Measurements from ENCODE around the gene STK24. TPM values are rescaled to one million over a fixed set of nuclear protein-coding genes. Genes with fewer than 3 reads are reported as not detected.

STK24 gene
- total RNA-seq, 1 donor = 86.5 TPM

DNA sequence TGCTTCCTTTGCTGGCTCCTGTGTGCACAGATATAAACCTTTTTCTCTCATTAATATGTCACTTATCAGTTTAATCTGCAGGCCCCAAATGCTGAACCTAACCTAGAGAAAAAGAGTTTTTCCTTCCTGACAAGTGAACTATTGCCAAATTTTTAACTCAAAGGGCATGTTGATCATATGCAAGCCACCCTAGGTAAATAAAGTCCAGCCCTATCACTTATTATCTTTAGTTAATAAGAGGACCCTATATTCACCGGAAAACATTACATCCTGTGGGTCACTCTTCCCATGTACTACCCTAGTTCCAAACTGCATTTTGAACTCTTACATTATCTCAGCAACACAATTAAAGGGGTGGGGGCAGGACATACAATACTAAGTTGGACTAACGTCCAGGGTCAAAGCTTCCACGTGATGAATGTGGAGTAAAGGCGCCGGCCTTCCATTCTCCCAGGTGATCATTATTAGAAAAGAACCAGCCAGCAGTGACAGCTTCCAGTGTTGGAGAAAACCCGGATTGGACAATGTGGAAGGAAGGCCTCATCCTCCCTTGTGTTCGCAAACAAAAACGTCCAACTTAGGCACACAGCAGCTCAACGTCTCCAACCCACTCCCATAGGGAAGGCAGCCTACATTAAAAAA, 86.6 kb downstream of the STK24 start:
- Histone ChIP-seq H3K4me3 (ENCODE audit: low read length) (no peak overlapping the region), H3K4me1 (ENCODE audit: insufficient read depth, low read length) (peaks cover 59% of the 10 kb centered on the region), H3K9me3 (ENCODE audit: low read depth, low read length) (no peaks in the 10 kb centered on the region), H3K27me3 (ENCODE audit: insufficient read depth, low read length) (no peaks in the 10 kb centered on the region)

DNA sequence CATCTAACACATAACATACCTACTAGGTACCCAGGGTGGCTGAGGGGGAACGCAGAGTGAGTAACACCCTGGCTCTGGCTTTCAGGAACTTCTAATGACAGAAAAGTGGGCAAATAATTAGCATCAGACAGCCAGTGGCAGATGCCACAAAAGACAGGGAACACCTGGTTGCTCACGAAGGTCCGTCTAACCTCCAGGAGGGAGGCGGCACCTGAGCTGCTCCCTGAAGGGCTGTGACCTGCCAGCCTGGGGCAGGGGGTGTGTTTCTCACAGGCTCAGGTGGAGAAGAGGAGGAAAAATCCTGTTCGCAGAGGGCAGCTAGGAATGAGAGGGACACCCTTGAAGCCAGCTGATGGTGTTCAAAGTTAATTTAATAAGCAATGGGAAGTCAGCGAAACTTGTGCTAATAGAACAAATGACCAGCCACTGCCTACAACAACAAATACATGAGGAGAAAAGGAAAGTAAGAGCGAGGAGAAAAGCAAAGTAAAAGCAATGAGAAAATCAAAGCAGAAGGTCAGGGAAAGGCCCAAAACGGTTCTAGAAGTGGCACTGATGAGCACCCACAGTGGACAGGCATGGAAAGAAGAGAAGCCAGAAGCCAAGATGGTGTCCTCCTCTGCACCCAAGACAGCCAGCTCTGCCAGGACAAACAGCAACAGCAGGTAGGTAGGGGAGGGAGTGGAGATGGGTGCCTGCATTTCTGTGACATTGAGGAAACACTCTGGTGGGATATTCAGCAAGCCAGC, 87.3 kb downstream of the STK24 start:
- Histone ChIP-seq H3K4me3 (ENCODE audit: low read length) (no peak overlapping the region), H3K4me1 (ENCODE audit: insufficient read depth, low read length) (peaks cover 66% of the 10 kb centered on the region), H3K9me3 (ENCODE audit: low read depth, low read length) (no peaks in the 10 kb centered on the region)

DNA sequence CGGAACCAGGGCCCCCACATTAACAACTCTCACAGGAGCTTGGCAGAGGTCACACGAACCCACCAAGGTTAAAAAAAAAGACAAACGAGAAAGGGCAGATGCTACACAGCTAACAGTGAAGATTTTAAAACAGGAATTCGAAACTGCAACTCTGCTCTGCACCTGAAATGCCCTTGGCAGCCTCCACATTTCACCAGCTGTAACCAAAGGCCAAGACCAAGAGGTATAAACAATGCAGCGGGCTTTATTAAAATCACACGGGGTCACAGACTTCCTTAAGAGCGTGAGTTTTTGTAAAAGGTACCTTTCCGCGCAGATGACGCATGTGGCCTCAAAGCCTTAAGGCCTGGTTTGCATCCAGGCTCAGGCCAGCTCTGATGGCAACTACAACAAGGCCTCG, 88.2 kb downstream of the STK24 start:
- Histone ChIP-seq H3K4me3 (ENCODE audit: low read length) (no peak overlapping the region), H3K4me1 (ENCODE audit: insufficient read depth, low read length) (peaks cover 75% of the 10 kb centered on the region), H3K27me3 (ENCODE audit: insufficient read depth, low read length) (no peaks in the 10 kb centered on the region), H3K9me3 (ENCODE audit: low read depth, low read length) (no peaks in the 10 kb centered on the region)

More for the DNA sequence above, 87.3 kb downstream of the STK24 start:
- H3K27me3 ChIP-seq (ENCODE audit: insufficient read depth, low read length) = no peaks in the 10 kb centered on the region

DNA sequence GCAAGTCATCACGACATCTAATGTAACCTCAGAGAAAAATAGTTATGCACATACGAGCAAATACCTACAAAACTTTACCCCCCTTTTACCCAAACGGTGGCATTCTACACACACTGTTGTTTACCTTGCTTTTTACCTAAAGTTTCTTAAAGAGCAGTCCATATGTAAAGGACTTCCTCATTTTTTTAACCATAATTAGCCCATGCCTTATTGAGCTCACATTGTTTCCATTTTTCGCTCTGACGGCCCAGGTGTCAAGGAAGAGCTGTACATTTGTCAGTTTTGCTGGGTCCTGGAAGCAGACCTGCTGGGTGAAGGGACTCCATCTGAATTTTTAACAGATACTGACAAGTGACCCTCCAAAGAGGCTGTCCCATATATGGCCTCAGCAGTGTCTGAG, 89.4 kb downstream of the STK24 start:
- Histone ChIP-seq H3K4me1 (ENCODE audit: insufficient read depth, low read length) (peaks cover 78% of the 10 kb centered on the region), H3K27me3 (ENCODE audit: insufficient read depth, low read length) (no peaks in the 10 kb centered on the region), H3K4me3 (ENCODE audit: low read length) (no peak overlapping the region), H3K9me3 (ENCODE audit: low read depth, low read length) (no peaks in the 10 kb centered on the region)

DNA sequence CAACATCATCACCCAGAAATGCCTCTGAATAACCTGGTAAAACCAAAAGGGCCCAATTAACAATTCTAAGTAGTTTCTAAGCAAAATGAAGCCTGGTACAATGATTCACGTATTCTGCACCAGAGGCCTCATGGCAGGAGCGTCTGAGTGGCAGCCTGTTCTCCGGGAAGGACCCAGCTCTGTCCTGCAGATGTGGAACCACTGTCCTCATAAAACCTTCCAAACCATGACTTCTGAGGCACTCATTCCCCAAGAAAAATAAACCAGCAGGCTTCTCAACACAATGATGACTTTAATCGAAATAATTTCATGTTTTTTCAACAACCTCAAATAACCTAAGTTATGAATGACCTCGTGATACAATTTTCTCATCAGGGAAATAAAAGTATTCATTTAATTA, 89.9 kb downstream of the STK24 start:
- H3K27me3 ChIP-seq (ENCODE audit: insufficient read depth, low read length) = no peaks in the 10 kb centered on the region
- H3K4me1 ChIP-seq (ENCODE audit: insufficient read depth, low read length) = peaks cover 73% of the 10 kb centered on the region
- no peak overlapping the region for H3K4me3 ChIP-seq (ENCODE audit: low read length)
- H3K9me3 ChIP-seq (ENCODE audit: low read depth, low read length) = no peaks in the 10 kb centered on the region

DNA sequence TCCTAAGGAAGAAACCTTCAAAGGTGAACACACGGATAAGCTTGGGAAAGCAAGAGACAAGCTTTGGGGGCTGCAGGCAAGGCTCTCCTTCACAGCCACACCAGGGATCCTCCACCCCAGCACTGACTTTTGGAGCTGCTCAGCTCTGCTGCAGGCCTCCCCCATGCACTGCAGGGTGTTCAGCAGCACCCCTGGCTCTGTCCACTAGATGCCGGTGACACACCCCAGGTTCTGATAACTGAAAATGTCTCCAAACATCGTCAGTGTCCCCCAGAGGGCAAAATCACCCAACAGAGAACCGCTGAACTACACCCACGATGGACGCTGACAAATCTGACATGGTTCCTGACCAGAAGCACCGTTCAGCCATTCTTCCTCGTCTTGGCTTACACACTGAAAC, 90.5 kb downstream of the STK24 start:
- Histone ChIP-seq H3K9me3 (ENCODE audit: low read depth, low read length) (no peaks in the 10 kb centered on the region), H3K27me3 (ENCODE audit: insufficient read depth, low read length) (no peaks in the 10 kb centered on the region), H3K4me3 (ENCODE audit: low read length) (no peak overlapping the region), H3K4me1 (ENCODE audit: insufficient read depth, low read length) (peaks cover 75% of the 10 kb centered on the region)

DNA sequence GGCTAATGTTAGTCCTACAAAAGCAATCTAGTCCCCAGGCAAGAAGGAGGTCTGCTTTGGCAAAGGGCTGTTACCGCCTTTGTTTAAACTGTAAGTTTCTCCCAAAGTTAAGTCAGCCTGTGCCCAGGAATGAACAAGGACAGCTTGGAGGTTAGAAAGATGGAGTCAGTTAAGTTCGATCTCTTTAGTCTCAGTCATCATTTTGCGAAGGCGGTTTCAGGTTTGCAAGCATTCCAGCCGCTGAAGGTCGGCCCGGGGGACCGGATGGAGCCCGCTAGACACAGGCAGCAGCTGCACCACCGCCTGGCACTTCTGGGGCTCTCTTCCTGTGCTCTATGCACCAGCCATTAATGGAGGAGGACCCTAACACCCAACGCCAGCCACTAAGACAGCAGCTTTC, 91.3 kb downstream of the STK24 start:
- Histone ChIP-seq H3K4me3 (ENCODE audit: low read length) (no peak overlapping the region), H3K27me3 (ENCODE audit: insufficient read depth, low read length) (no peaks in the 10 kb centered on the region), H3K9me3 (ENCODE audit: low read depth, low read length) (no peaks in the 10 kb centered on the region), H3K4me1 (ENCODE audit: insufficient read depth, low read length) (peaks cover 69% of the 10 kb centered on the region)

DNA sequence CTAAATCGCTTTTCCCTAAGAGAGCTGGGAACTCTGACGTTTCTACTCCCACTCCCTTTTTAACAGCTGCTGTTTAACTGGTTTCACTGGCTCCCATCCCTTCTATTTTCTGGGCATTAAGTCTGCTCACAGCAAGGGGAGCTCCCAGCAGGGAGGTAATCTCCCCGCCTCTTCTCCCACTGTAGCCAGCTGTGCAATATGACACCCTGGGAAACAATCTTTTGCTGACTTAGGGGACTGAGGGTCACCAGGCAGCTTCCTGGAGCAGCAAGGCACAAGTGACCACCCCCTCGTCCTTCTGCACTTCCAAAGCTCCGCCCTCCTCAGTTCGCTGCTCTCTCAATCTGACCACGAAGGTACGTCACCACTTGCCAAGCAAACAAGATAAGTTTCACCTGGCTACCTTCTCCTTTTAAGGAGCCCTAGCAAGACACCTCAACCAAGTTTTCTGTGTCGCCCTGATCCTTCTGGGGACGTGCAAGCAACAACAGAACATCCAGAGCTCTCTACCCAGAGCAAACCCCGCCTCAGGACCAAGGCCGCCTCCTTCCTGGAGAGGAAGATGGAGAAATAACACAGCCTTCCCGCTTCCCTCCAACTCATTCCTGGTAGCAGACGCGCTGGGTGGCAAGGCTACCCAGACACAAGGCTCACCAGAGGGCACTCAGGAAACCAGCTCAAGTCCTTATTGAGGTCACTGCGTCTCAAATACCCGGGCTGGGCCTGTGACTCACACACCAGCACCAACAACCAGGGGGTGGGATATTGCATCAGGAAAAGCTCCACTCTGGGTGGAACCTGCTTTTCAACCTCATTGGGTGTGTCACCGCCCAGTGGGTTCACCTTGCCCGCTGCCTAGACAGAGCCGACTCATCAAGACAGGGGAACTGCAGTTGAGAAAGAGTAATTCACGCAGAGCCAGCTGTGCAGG, 92.4 kb downstream of the STK24 start:
- no peaks in the 10 kb centered on the region for H3K27me3 ChIP-seq (ENCODE audit: insufficient read depth, low read length)
- no peak overlapping the region for H3K4me3 ChIP-seq (ENCODE audit: low read length)
- no peaks in the 10 kb centered on the region for H3K9me3 ChIP-seq (ENCODE audit: low read depth, low read length)
- H3K4me1 ChIP-seq (ENCODE audit: insufficient read depth, low read length) = peaks cover 63% of the 10 kb centered on the region

DNA sequence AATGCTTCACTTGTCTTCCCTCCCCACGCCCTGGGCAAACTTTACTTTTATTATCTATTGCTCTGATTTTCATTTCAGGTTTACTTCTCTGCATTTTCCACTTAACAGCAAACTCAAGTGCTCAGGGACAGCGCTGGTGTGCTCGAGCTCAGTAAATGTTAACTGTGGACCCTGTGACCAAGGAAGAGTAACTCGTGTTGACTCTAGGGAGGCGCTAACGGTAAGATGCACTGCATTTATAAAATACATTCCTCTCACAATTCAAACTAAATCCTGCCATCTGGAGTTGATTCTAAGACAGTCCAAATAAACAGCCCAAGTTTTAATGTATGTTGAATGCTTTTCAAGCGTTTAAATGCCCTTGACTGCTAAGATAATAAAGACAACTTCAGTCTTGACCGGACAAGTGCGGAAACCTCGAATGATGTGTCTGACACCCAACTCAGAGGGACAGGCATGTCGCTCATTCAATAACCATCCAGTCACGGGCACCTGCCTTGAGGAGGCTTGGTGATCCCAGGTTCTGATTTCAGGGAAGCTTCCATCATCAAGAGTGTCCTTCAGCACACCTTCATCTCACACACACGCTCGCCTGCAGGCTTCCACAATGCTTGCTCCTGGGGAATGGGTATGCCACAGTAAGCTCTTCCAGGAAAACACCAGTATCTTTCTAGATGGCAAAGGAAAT, 93.2 kb downstream of the STK24 start:
- H3K4me3 ChIP-seq (ENCODE audit: low read length) = no peak overlapping the region
- peaks cover 62% of the 10 kb centered on the region for H3K4me1 ChIP-seq (ENCODE audit: insufficient read depth, low read length)
- H3K9me3 ChIP-seq (ENCODE audit: low read depth, low read length) = no peaks in the 10 kb centered on the region
- H3K27me3 ChIP-seq (ENCODE audit: insufficient read depth, low read length) = no peaks in the 10 kb centered on the region

DNA sequence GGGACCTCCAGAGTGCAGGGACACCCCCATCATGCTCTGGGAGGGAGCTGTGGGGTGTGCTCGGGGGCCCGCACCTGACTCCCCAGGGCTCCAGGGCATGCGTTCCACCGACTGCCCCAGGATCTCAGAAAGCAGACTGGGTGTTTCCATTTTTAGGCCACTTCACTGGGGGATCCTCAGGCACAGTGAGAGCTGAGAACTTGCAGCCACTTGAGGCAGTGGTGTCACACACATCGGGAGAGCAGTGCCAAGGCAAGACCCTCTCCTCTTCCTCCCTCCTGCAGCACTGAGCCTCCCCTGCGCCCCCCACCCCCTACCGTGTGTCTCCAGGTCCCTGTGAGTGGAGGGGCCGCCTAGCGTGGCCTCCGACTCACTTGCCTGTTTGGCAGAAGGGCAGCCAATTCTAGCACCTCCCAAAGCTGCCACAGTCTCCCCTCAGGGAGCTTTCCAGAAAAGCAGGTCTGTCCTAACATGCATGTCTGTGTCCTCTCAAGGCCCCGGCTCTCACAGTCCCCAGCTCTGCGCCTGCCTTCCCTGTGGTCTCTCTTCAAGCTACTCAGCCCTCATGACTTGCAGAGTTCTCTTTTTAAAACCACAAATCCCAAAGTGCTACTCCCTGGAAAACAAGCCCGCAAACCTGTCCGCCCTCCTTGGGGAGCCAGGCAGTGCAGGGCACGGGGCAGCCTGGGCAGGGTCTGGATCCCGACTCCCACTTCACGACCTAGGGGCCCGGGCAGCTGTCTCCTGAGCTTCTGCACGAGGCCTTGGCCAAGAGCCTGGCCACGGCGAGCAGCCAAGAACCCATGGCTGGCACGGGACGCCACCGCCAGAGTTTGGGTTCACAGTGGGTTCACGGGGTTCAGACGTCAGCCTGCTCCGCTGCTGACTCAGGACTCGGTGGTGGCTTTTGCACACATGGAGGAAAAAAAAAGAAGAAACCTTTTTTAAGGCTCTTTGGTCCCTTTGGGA, 94.1 kb downstream of the STK24 start:
- peaks cover 64% of the 10 kb centered on the region for H3K4me1 ChIP-seq (ENCODE audit: insufficient read depth, low read length)
- no peak overlapping the region for H3K4me3 ChIP-seq (ENCODE audit: low read length)
- H3K9me3 ChIP-seq (ENCODE audit: low read depth, low read length) = no peaks in the 10 kb centered on the region
- H3K27me3 ChIP-seq (ENCODE audit: insufficient read depth, low read length) = no peaks in the 10 kb centered on the region

DNA sequence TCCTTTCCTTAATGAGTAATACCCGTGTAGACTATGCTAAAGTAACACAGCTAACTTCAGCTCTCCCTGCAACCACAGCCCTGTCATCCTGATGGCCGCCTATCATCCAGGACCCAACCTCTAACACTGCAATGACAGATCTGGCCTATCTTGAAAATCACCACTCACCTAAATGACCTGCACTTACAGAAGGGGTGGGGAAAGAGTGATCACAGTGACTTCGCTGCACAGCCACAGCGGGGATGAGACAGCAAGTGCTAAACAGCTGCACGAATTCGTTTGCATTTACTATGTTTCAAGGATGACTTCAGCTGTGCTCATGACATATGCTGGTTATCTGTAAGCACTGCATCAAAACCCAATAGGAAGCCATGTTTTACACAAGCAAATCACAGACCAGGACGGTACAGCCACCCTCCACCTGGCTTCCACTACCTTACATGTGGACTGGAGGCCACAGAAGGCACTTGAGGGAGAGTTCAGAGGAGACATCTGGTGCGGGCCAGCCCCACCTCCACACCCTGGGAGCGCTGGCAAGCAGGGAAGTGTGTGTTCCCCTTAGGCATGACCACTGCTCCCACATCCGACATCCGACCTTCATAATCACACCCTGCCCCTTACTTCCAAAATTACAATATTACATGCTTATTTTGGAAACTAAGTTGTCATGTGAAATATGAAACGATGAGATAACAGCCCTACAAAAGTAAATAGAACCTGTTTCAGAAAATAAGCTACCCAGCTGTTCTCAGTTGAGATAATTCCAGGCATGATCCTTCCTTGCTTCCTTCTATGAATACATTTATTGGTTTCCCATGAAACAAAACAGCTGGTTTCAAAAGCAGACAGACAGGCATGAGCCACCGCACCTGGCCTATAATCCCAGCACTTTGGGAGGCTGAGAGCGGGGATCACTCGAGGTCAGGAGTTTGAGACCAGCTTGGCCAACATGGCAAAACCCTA, 95.7 kb downstream of the STK24 start:
- Histone ChIP-seq H3K4me1 (ENCODE audit: insufficient read depth, low read length) (peaks cover 66% of the 10 kb centered on the region), H3K9me3 (ENCODE audit: low read depth, low read length) (no peaks in the 10 kb centered on the region), H3K4me3 (ENCODE audit: low read length) (no peak overlapping the region), H3K27me3 (ENCODE audit: insufficient read depth, low read length) (no peaks in the 10 kb centered on the region)

DNA sequence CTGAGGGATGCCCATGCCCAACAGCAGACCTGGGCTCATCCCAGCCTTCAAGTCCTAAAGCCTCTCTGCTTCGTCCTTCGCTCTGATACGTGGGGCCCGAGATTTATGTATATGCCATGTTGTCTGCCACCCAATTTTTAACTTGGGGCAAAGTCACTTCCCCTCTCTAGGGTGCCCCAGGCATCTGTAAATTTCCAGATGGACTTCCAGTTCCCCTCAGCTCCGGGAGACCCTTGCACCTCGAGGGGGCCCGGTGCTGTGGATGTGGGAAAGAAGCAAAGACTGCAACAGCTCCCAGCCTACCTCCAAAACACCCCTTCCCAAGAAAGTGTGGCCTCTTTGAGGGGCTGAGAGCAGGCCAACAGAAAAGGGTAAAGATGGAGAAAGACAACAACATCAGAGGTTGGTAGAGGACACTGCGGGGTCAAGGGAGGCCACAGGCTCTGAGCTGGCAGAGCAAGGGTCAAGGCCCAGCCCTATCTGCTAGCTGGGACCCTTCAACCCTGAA, 97.4 kb downstream of the STK24 start:
- peaks cover 57% of the 10 kb centered on the region for H3K4me1 ChIP-seq (ENCODE audit: insufficient read depth, low read length)
- H3K9me3 ChIP-seq (ENCODE audit: low read depth, low read length) = no peaks in the 10 kb centered on the region
- H3K27me3 ChIP-seq (ENCODE audit: insufficient read depth, low read length) = no peaks in the 10 kb centered on the region
- H3K4me3 ChIP-seq (ENCODE audit: low read length) = no peak overlapping the region
